T follicular helper cell (primary cell): ENCODE results near the gene PNP.
"Not testable (repeated sequence)": the region's sequence is repeated elsewhere in the genome, so short reads cannot be mapped to it uniquely, and the experiment has no call there.

Source experiments
- DNase-seq: peaks from one replicate; pipeline ENCODE4 v3.0.0-alpha.2; 2020; ENCODE audit warnings: low read depth
- total RNA-seq, 2 experiments: gene quantifications; one replicate each; lab custom pipeline; 2026; lab: John Stamatoyannopoulos, UW

The PNP gene
- 117 to 167 reads per million in 2 experiments for total RNA-seq

GRCh38 chr14:20469242-20469889 is at the start of gene PNP:
TSS of gene PNP (plus strand) at chr14:20469406. CDS start at chr14:20469525, 119 bp downstream.
- peak; percentile 85 for DNase-seq

DNA sequence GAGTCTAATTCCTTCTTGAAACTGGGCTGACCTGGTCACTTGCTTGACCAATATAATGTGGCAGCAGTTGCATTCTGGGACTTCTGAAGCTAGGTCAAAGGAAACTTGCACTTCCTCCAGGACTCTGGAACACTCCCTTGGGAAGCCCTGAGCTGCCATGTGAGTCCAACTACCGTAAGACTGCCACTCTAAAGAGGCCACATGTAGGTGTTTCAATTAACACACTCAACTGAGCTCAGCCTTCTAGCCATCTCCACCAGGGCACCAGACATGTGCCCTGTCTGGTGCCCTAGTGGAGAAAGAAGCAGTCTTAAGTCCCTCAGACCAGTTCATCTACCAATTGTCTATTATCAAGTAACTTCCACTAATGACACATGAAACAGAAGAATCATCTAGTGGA is 49.8 kb upstream of the PNP start:
- no peak for DNase-seq

DNA sequence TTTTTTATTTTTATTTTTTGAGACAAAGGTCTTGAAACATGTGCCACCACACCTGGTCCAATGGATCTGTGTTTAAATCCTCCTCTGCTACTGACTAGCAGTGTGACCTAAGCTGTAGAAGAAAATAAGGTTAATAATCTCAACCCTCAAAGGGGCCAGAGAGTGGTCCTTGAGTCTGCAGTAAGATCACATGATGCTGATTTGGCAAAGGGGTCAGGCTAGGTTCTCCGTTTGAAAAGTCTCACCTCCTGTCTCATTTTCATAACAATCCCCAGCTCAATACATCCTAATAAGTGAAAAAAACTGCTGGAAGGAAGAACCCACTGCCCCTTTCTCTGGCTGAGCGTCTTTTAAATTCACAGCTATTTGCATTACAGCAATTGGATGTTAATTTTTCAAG is 47.9 kb upstream of the PNP start:
- DNase-seq = no peak

GRCh38 chr14:20422886-20423285 is 46.3 kb upstream of the PNP start:
- no peak for DNase-seq

DNA sequence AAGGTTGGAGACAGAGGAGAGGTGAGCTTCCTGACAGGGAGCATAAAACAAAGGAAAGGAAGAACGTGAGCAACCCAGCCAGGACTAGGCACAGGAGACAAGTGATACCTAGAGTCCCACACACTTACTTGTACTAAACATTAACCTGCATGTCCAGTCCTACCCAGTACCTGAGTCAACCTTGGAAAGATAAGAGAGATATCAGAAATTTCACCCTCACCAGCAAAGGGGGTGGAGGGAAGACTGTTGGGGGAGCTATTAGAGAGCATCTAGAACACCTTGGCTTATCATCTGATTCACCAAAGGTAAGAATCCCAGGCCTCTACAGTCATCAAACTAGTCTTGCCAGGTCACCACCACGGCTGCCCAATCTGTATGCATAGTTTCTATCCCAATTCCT is 44.4 kb upstream of the PNP start:
- DNase-seq = no peak

DNA sequence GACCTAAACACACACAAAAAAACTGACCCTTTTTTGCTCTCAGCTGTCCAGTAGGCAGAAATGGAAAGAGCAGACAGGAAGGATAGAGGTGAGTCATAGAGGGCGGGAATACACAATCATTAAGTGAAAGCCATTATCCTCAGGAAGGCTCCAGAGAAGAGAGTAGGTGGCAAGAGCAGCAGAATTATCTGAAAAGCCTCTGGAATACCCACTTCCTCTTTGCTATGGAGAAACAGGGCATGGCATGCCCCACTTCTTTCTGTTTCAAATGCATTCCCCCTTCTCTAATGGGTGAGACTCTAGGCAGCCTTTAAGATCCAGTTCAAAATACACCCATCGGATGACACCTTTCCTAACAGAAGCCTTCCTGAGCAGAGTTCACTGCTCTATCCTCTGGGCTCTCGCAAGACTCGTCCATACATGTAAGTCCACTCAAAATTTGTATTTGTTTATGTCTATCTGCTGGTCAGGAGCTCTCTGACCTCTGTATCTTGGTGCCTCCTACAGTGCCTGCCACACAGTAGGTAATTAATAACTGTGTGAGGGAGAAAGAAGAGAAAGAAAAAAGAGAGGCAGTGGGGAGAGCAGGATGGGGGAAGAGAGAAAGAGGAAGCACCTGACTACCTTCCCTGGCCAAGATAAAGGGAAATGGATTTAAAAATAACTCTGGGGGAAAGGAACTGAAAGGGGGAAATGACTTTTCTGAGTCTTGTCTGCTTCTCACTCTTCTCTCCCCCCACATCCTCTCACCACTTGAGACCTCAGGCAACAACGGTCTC is 41.8 kb upstream of the PNP start:
- no peak for DNase-seq

GRCh38 chr14:20428010-20428365 is 41.2 kb upstream of the PNP start:
- DNase-seq = no peak

- no peak for DNase-seq
Observed at GRCh38 chr14:20428802-20429201, 40.4 kb upstream of the PNP start.

DNA sequence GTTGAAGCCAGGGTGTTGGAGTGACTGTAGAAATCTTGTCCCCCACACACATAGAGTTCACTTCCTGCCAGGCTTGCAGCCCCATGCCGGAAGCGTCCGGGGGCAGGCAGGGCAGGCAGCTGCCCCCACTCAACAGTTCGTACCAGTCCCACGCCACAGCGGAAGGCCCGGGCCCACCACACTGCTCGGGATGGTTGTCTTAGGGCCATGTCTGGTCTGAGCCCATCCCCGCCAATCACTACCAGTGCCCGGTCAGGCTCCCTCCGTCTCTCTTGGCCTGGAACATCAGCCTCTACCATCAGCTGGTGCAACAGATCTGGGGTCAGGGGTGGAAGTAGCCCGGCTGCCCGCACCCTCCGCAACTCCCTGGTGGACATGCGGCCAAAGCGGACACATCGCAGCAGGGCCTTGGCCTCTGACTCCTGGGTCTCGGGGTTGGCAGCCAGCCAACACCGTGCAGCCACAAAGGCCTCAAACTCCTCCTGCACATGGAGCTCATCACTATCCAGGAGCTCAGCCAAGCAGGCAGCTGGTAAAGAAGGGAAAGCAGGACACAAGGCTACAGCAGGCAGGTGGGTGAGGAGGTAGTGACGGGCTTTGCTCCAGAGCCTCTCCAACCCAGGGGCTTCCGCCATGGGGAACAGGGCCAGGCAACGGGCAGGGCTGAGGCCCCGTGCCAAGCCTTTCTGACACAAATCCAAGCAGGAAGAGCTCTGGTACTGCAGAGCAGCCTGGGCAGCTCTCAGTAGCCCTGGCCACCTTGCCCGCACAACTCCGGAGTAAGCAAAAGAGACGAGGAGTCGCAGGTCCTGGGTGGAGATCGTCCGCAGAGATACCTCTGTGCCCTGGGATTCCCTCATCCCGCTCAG is 39.2 kb upstream of the PNP start:
- DNase-seq = no peak

GRCh38 chr14:20434701-20435581 is 34.3 kb upstream of the PNP start:
- no peak for DNase-seq

- DNase-seq = no peak
Observed at GRCh38 chr14:20435582-20436362, 33.4 kb upstream of the PNP start, which contains the start of gene KLHL33. TSS of gene KLHL33 (minus strand) at chr14:20436166. CDS start at chr14:20435811, 355 bp downstream.

DNA sequence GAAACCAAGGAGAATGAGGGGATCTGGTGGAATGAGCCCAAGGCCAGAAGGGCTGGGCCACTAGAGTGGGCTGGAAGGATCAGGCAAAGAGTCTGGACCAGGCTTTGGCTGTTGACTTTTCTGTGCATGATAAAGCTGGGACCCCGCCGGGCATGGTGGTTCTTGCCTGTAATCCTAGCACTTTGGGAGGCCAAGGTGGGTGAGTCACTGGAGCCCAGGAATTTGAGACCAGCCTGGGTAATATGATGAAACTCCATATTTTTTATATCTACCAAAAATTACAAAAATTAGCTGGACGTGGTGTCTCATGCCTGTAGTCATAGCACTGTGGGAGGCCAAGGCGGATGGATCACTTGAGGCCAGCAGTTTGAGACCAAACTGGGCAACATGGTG is 32.8 kb upstream of the PNP start:
- no peak for DNase-seq

DNA sequence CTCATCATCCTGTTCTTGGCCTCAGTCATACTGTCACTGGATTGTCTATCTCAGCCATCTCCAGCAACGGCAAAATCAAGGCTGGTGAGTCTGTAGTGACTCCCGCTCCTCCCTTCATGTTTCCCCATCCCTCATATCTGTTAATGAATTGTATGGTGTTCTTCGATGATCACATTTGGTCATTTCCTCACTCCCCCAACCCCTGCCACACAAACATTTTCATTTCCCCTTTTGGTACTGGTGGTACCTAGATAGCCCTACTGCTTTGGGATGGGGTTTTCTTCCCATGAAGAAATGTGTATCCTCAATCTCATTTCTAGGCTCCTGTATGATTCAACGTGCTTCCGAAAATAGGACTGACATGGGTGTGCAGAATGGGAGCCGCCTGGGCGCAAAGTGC is 30.5 kb upstream of the PNP start:
- no peak for DNase-seq

DNA sequence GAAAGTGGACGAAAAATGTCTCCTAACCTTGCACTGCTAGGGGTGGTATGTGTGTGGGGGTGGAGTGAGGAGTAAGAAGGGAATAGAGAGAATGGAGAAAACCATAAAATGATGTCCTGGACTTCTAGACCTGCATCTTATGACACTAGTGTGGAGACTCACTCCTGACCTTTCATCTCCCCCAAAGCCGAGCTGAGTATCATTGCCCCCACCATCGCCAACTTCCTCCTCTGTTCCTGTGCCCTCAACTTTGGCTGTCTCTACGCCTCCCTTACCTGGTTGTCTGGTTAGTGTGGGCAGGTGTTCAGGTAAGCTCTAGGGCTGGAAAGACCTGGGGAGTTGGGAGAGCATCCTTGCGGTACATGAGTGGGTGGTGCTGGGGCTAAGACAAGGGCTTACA is 28.7 kb upstream of the PNP start:
- no peak for DNase-seq

GRCh38 chr14:20440882-20441281 is 28.3 kb upstream of the PNP start:
- no peak for DNase-seq

DNA sequence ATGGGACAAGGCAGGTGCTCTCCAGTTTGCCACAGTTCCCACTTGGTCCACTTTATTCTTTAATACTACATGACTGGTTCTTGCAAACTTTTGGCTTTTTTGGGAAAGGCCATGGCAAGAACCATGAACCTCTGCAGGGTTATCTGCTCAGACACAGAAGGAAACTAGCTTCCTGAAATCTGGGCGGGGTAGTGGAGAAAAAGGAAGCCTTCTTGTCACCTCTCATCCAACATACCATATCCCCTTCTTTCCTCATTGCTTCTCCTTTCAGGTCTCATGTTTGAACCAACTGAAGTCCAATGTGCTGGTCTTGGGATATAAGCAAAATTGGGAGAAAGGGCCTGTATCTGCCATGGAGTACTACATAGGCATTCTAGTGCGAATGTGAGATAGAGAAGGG is 27.7 kb upstream of the PNP start:
- no peak for DNase-seq

- not testable (repeated sequence) for DNase-seq
Observed at GRCh38 chr14:20443650-20444049, 25.6 kb upstream of the PNP start.

DNA sequence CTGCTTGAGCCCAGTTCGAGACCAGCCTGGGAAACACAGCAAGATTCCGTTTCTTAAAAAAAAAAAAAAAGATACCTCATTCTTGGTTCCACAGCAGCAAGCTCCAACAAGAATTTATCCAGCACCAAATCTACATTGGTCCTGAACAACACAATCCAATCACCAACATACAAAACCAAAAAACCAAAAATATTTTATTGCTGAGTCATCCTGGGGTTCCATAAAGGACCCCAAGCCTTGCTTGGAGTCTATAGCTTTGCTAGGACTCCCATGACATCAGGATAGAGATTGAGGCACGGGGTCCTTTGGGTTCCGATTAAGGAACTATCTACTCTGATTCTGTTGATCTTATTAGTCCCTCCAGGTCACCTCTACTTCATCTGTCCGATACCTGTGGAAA is 22.3 kb upstream of the PNP start:
- no peak for DNase-seq

GRCh38 chr14:20452831-20453230 is 16.4 kb upstream of the PNP start:
- DNase-seq = not testable (repeated sequence)

- peak; percentile 98 for DNase-seq
Observed at GRCh38 chr14:20454516-20455354, 14.5 kb upstream of the PNP start, which contains the start of the genes APEX1 and OSGEP. TSS of gene APEX1 (plus strand) at chr14:20455226. CDS start at chr14:20455646, 420 bp downstream. TSS of gene OSGEP (minus strand) at chr14:20454812. CDS start at chr14:20454683, 129 bp downstream.
